Prostate gland (tissue), 2 donors: ENCODE results near the gene KDELR3.

Source experiments
- POLR2A ChIP-seq: fragments of 450-650 bp; IDR thresholded peaks from one replicate; pipeline ENCODE4 v1.6.1; 2016; ENCODE audit warnings: antibody characterized with exemption, mild to moderate bottlenecking
- TF ChIP-seq, protein P1 (sequence below), 4 experiments: fragments of 200-600 bp in 2 of 4; fragments of 450-650 bp in 2 of 4; sonication (generic) in 2 of 4; IDR thresholded peaks; 1 replicate in 3 of 4; 2 replicates in 1 of 4; pipeline ENCODE4 v1.5.1; 2016 to 2019; ENCODE audit warnings: antibody characterized with exemption in 4 of 4, mild to moderate bottlenecking in 2 of 4, moderate library complexity in 2 of 4

DNA sequence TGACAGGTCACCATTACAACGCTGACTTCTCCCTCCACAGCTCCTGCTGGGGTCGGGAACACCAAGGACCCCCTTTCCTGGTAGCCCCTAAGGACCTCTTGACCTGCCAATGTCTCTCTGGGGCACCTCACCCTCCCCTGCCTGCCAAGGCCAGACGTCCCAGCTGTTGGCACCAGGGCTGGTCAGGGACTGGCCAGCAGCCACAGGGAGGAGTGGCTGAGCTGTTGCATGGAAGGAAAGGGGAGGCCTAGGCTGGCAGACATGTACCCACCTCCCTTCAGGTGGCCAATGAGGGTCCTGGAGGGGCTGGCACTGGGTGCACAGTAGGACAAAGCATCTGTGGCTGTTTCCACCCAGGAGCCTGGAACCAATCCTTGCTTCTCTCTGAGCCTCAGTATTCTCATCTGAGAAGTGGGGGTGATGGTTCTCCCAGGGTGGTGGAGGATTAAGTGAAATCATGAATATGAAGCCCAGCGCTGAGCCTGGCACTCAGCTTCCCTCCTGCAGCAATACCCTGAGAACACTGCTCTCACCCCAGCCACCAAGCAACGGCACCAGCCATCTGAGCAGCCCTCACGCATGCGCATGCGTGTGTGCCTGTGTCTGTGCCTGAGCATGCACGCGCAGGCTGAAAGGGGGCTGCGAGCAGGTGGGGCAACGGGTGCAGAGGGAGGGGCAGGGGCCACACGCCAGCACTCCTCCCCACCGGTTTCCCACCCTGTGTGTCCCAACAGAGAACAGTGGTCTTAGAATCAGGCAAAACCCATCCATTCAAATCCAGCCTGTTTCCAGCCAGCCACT, 18.8 kb upstream of the KDELR3 start:
- TF ChIP-seq, protein P1, sequence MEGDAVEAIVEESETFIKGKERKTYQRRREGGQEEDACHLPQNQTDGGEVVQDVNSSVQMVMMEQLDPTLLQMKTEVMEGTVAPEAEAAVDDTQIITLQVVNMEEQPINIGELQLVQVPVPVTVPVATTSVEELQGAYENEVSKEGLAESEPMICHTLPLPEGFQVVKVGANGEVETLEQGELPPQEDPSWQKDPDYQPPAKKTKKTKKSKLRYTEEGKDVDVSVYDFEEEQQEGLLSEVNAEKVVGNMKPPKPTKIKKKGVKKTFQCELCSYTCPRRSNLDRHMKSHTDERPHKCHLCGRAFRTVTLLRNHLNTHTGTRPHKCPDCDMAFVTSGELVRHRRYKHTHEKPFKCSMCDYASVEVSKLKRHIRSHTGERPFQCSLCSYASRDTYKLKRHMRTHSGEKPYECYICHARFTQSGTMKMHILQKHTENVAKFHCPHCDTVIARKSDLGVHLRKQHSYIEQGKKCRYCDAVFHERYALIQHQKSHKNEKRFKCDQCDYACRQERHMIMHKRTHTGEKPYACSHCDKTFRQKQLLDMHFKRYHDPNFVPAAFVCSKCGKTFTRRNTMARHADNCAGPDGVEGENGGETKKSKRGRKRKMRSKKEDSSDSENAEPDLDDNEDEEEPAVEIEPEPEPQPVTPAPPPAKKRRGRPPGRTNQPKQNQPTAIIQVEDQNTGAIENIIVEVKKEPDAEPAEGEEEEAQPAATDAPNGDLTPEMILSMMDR (IDR thresholded peaks at IDR 0.05), result no peak
- no peak for TF ChIP-seq POLR2A
